Testis (tissue), 2 donors: Measurements from ENCODE around the gene CCDC150.

Source experiments
- CTCF ChIP-seq, 3 experiments: fragments of 450-650 bp in 2 of 3; fragments of 200-600 bp in 1 of 3; sonication (generic) in 1 of 3; IDR thresholded peaks; one replicate each; pipeline ENCODE4 v1.5.1; 2016 to 2019; ENCODE audit warnings: antibody characterized with exemption in 3 of 3, mild to moderate bottlenecking in 2 of 3, moderate library complexity in 1 of 3
- POLR2A ChIP-seq: fragments of 450-650 bp; IDR thresholded peaks from one replicate; pipeline ENCODE4 v1.6.1; 2017; ENCODE audit warnings: antibody characterized with exemption, mild to moderate bottlenecking, moderate library complexity

GRCh38 chr2:196594158-196594557 is 45.4 kb upstream of the CCDC150 start:
- TF ChIP-seq POLR2A (no peak), CTCF (IDR thresholded peaks at IDR 0.05) (no peak)
